Activated gamma-delta T cell treated with anti-CD3 and anti-CD28 coated beads, Interleukin-2, amount 50 U/mL, for 16 hours (primary cell): Measurements from ENCODE around the gene SELENOW.

Experiments used
- DNase-seq: peaks from one replicate; pipeline ENCODE4 v3.0.0-alpha.2; 2020; ENCODE audit warnings: low read depth

SELENOW gene

GRCh38 chr19:47824396-47824795 lies 45.9 kb downstream of the SELENOW start:
- no peak for DNase-seq

GRCh38 chr19:47826800-47827199 lies 48.3 kb downstream of the SELENOW start:
- no peak for DNase-seq

DNA sequence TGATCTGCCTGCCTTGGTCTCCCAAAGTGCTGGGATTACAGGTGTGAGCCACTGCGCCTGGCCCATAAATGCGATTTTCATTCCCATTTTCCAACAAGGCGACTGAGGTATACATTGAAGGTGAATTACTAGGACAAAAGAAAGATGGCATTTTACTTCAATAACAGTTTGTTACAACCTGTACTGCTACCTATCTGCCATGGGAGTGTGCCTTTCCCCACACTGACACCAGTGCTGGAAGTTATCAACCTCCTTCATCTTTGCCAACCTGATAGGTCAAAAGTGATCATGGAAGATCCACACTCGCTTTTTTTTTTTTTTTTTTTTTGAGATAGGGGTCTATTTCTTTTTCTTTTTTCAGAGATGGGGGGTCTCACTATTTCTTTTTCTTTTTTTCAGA lies 54.2 kb downstream of the SELENOW start:
- no peak for DNase-seq
